Sigmoid colon (tissue), 7 donors: ENCODE results near the gene TGIF2. TPM values are rescaled to one million over a fixed set of nuclear protein-coding genes. Genes with fewer than 3 reads are reported as not detected.
A peak's percentile ranks its signal among the peaks of the same experiment; 100 is the strongest.

Experiments
- DNase-seq: peaks from one replicate; pipeline ENCODE4 v3.0.0-alpha.2; 2019
- H3K27ac ChIP-seq, 4 donors: fragments of 200-600 bp; sonication (generic); one replicate each; pipeline ENCODE4 v1.5.1; 2016 to 2019; ENCODE audit warnings: mild to moderate bottlenecking in 1 of 4
- H3K27me3 ChIP-seq, 3 donors: fragments of 200-600 bp; sonication (generic); one replicate each; pipeline ENCODE4 v1.5.1; 2019; ENCODE audit warnings: mild to moderate bottlenecking in 1 of 3
- H3K36me3 ChIP-seq, 4 donors: fragments of 200-600 bp; sonication (generic); one replicate each; pipeline ENCODE4 v1.5.1; 2016 to 2019
- H3K4me1 ChIP-seq, 4 donors: fragments of 200-600 bp; sonication (generic); one replicate each; pipeline ENCODE4 v1.5.1; 2017 to 2019
- H3K4me3 ChIP-seq, 4 donors: fragments of 200-600 bp; sonication (generic); one replicate each; pipeline ENCODE4 v1.5.1; 2017 to 2019; ENCODE audit warnings: mild to moderate bottlenecking in 2 of 4, moderate library complexity in 1 of 4
- H3K9me3 ChIP-seq, 4 donors: fragments of 200-600 bp in 3 of 4; sonication (generic) in 3 of 4; one replicate each; pipeline versions ENCODE4 v1.5.1 to v1.6.1; 2013 to 2019
- CTCF ChIP-seq, 4 experiments: fragments of 450-650 bp in 3 of 4; fragments of 200-600 bp in 1 of 4; IDR thresholded peaks; one replicate each; pipeline ENCODE4 v1.5.1; 2016 to 2019; ENCODE audit warnings: antibody characterized with exemption in 4 of 4, mild to moderate bottlenecking in 3 of 4, moderate library complexity in 2 of 4
- EP300 ChIP-seq, 4 donors: sonication (generic); formaldehyde crosslinking; IDR thresholded peaks; one replicate each; pipeline ENCODE4 v1.6.1; 2017; ENCODE audit warnings: antibody characterized with exemption in 4 of 4
- POLR2A ChIP-seq, 2 donors: fragments of 450-650 bp; IDR thresholded peaks; one replicate each; pipeline ENCODE4 v1.6.1; 2016; ENCODE audit warnings: antibody characterized with exemption in 2 of 2, mild to moderate bottlenecking in 2 of 2, moderate library complexity in 2 of 2
- POLR2AphosphoS5 ChIP-seq, 4 donors: sonication (generic); formaldehyde crosslinking; IDR thresholded peaks; one replicate each; pipeline ENCODE4 v1.6.1; 2017; ENCODE audit warnings: antibody characterized with exemption in 4 of 4
- WGBS, 2 donors: extraction: QIAGEN DNeasy Blood & Tissue Kit; methylation state at CpG; one replicate each; pipeline ENCODE4 v1.1.7; 2013; 5-methylcytosine and 5-hydroxymethylcytosine counted together
- intact Hi-C: fragments of 100-400 bp; cut with DNase I; formaldehyde crosslinking; loops from one replicate; pipeline ENCODE4 v1.15.1; 2023
- polyA plus RNA-seq, 3 donors: library from polyadenylated mRNA; stranded (reverse); fragments of 200-250 nt; gene quantifications; one replicate each; pipeline ENCODE4 v1.2.3, GENCODE V29; 2013
- total RNA-seq, 4 donors: library from RNA; depleted of rRNA; stranded (reverse); fragments of >200 nt; gene quantifications; one replicate each; pipeline ENCODE4 v1.1.0, GENCODE V29; 2016
- donor health status: healthy with polysubstance abuse.
- donor health status: Bipolar disorder and iron deficiency.
- donor health status: healthy.

TGIF2 gene
- total and polyA plus RNA-seq, 7 donors, result 2.1 to 13.6 (median 10.0) TPM

- Histone ChIP-seq H3K4me3 (no peak overlapping the region), H3K27me3 (no peaks in the 10 kb centered on the region), H3K9me3 (no peaks in the 10 kb centered on the region), H3K27ac (peak overlapping the region; percentile 88 to 94 (median 91)), H3K4me1 (peaks cover 0 to 41% (median 32%) of the 10 kb centered on the region in 4 donors), H3K36me3 (no peaks in the 10 kb centered on the region)
- no peak for TF ChIP-seq CTCF (IDR thresholded peaks at IDR 0.05)
- no peak for TF ChIP-seq POLR2AphosphoS5 (IDR thresholded peaks at IDR 0.05)
- no peak for TF ChIP-seq EP300 (IDR thresholded peaks at IDR 0.05)
- TF ChIP-seq POLR2A (IDR thresholded peaks at IDR 0.05), result no peak
- WGBS, 2 donors, result 62 to 66% methylated on average over 17 of the region's 17 CpGs
- no peak for DNase-seq
- intact Hi-C loops, result loop anchor here (10.0 kb wide), 1 partner anchor 203 kb away; the partner anchor contains the start of gene DSN1
These were observed 1.6 kb upstream of the TGIF2 start for GRCh38 chr20:36571564-36572504.

GRCh38 chr20:36572701-36573102 lies 695 bp upstream of the TGIF2 start:
- peak overlapping the region; percentile 82 to 87 (median 84) for H3K4me3 ChIP-seq
- H3K4me1 ChIP-seq, result peaks cover 0 to 40% (median 29%) of the 10 kb centered on the region in 4 donors

GRCh38 chr20:36573798-36574365 lies 485 bp downstream of the TGIF2 start:
- Histone ChIP-seq H3K27me3 (no peaks in the 10 kb centered on the region), H3K9me3 (no peaks in the 10 kb centered on the region), H3K36me3 (peaks cover 0 to 4% (median 0%) of the 10 kb centered on the region in 4 donors), H3K4me1 (peaks cover 0 to 40% (median 29%) of the 10 kb centered on the region in 4 donors), H3K27ac (peak overlapping the region; percentile 88 to 94 (median 91)), H3K4me3 (peak overlapping the region; percentile 82 to 87 (median 84))
- WGBS, 2 donors, result 0 to 1% methylated on average over 53 of the region's 53 CpGs
- intact Hi-C loops, result loop anchor here (2.0 to 10.0 kb wide), 2 partner anchors 31 to 201 kb away; partner anchors contain the start of genes DSN1 and RAB5IF
- DNase-seq, result peak; percentile 79
- TF ChIP-seq POLR2AphosphoS5 (IDR thresholded peaks at IDR 0.05), result no peak
- no peak for TF ChIP-seq EP300 (IDR thresholded peaks at IDR 0.05)
- no peak for TF ChIP-seq CTCF (IDR thresholded peaks at IDR 0.05)
- TF ChIP-seq POLR2A (IDR thresholded peaks at IDR 0.05), result no peak

More at GRCh38 chr20:36572701-36573102, 695 bp upstream of the TGIF2 start:
- Histone ChIP-seq H3K9me3 (no peaks in the 10 kb centered on the region), H3K36me3 (no peaks in the 10 kb centered on the region), H3K27ac (peak overlapping the region; percentile 88 to 94 (median 91)), H3K27me3 (no peaks in the 10 kb centered on the region)
- DNase-seq, result no peak
- TF ChIP-seq CTCF (IDR thresholded peaks at IDR 0.05) (no peak), POLR2AphosphoS5 (IDR thresholded peaks at IDR 0.05) (no peak), EP300 (IDR thresholded peaks at IDR 0.05) (no peak)
- WGBS, 2 donors, result 18 to 19% methylated on average over 20 of the region's 20 CpGs
- intact Hi-C loops, result loop anchor here (10.0 kb wide), 1 partner anchor 202 kb away; the partner anchor contains the start of gene DSN1

- peaks cover 0 to 40% (median 29%) of the 10 kb centered on the region in 4 donors for H3K4me1 ChIP-seq
- TF ChIP-seq CTCF (IDR thresholded peaks at IDR 0.05) (no peak), POLR2AphosphoS5 (IDR thresholded peaks at IDR 0.05) (peak in 3 of 4 donors; percentile 9 to 72 (median 51))
- peak; percentile 80 for DNase-seq
- WGBS, 2 donors, result 1% methylated on average over 69 of the region's 69 CpGs
- H3K27ac ChIP-seq, result peak overlapping the region; percentile 88 to 94 (median 91)
- H3K27me3 ChIP-seq, result no peaks in the 10 kb centered on the region
- H3K4me3 ChIP-seq, result peak overlapping the region; percentile 82 to 87 (median 84)
- H3K36me3 ChIP-seq, result peaks cover 0 to 11% (median 6%) of the 10 kb centered on the region in 4 donors
- intact Hi-C loops, result loop anchor here (2.0 to 10.0 kb wide), 2 partner anchors 30 to 200 kb away; partner anchors contain the start of genes DSN1 and RAB5IF
- H3K9me3 ChIP-seq, result no peaks in the 10 kb centered on the region
These were observed 1.2 kb downstream of the TGIF2 start for GRCh38 chr20:36574366-36575135.
